Measurements from ENCODE around the gene TPCN1.

Gene TPCN1

GRCh38 chr12:113276946-113277500 is 55.8 kb downstream of the TPCN1 start:
- H2AK5ac ChIP-seq (ENCODE audit: low read depth, low read length): peak overlapping the region; percentile 85
- H3K9ac ChIP-seq (ENCODE audit: low read depth, low read length, poor library complexity): peak overlapping the region; percentile 70
- no peak overlapping the region for H4K8ac ChIP-seq (ENCODE audit: low read depth, low read length)
- no peak overlapping the region for H3K23ac ChIP-seq (ENCODE audit: low read depth, low read length, poor library complexity)
- H3K14ac ChIP-seq (ENCODE audit: low read length): no peak overlapping the region
- no peak overlapping the region for H2BK12ac ChIP-seq (ENCODE audit: low read length)
- H3K27me3 ChIP-seq (ENCODE audit: control insufficient read depth in 3 of 3, insufficient read depth in 3 of 3, low read depth in 1 of 3, low read length in 3 of 3): no peaks in the 10 kb centered on the region
- peaks cover 16 to 28% of the 10 kb centered on the region in 2 donors for H3K4me1 ChIP-seq (ENCODE audit: control insufficient read depth in 2 of 2, insufficient read depth in 1 of 2, low read depth in 1 of 2, low read length in 2 of 2)
- H3K4me2 ChIP-seq (ENCODE audit: insufficient read depth, low read length, poor library complexity, severe bottlenecking): no peak overlapping the region
- H2BK15ac ChIP-seq (ENCODE audit: low read length): no peak overlapping the region
- H3K4ac ChIP-seq (ENCODE audit: low read length): peak overlapping the region; percentile 44
- no peak overlapping the region for H3K18ac ChIP-seq (ENCODE audit: low read length)
- H3K36me3 ChIP-seq (replicated peaks in 1 of 2; ENCODE audit: control insufficient read depth in 2 of 2, insufficient read depth in 2 of 2, low read length in 2 of 2): peaks cover 0 to 2% of the 10 kb centered on the region in 2 donors
- peak overlapping the region; percentile 30 for H2BK5ac ChIP-seq (ENCODE audit: low read length)
- no peak overlapping the region for H3K4me3 ChIP-seq (ENCODE audit: low read length in 2 of 2)
- no CpG with 5 or more reads among the region's 10 CpGs for WGBS, 2 donors (ENCODE audit: extremely low coverage in 2 of 2, insufficient read length in 2 of 2, insufficient replicate concordance in 1 of 2)
- H4K91ac ChIP-seq (ENCODE audit: low read depth, low read length, poor library complexity): no peak overlapping the region
- H2AFZ ChIP-seq (ENCODE audit: low read length): no peak overlapping the region
- no peak overlapping the region for H3K27ac ChIP-seq (replicated peaks; ENCODE audit: low read length)
- H3K79me1 ChIP-seq (ENCODE audit: low read depth, low read length): peaks cover 2% of the 10 kb centered on the region
- no peaks in the 10 kb centered on the region for H3K9me3 ChIP-seq (replicated peaks in 1 of 2; ENCODE audit: control insufficient read depth in 2 of 2, insufficient read depth in 1 of 2, low read depth in 1 of 2, low read length in 2 of 2)
- DNase-seq (ENCODE audit: low spot score): no peak
- no peak overlapping the region for H2BK120ac ChIP-seq (ENCODE audit: low read depth, low read length)

GRCh38 chr12:113277511-113277910 is 56.2 kb downstream of the TPCN1 start:
- Histone ChIP-seq H3K27me3 (ENCODE audit: control insufficient read depth in 3 of 3, insufficient read depth in 3 of 3, low read depth in 1 of 3, low read length in 3 of 3) (no peaks in the 10 kb centered on the region), H4K8ac (ENCODE audit: low read depth, low read length) (no peak overlapping the region), H2BK12ac (ENCODE audit: low read length) (no peak overlapping the region), H3K27ac (replicated peaks; ENCODE audit: low read length) (no peak overlapping the region), H4K91ac (ENCODE audit: low read depth, low read length, poor library complexity) (no peak overlapping the region), H2AFZ (ENCODE audit: low read length) (no peak overlapping the region), H3K9ac (ENCODE audit: low read depth, low read length, poor library complexity) (no peak overlapping the region), H3K79me1 (ENCODE audit: low read depth, low read length) (peaks cover 2% of the 10 kb centered on the region), H2BK120ac (ENCODE audit: low read depth, low read length) (no peak overlapping the region), H3K23ac (ENCODE audit: low read depth, low read length, poor library complexity) (no peak overlapping the region), H3K36me3 (replicated peaks in 1 of 2; ENCODE audit: control insufficient read depth in 2 of 2, insufficient read depth in 2 of 2, low read length in 2 of 2) (peaks cover 0 to 2% of the 10 kb centered on the region in 2 donors), H3K9me3 (replicated peaks in 1 of 2; ENCODE audit: control insufficient read depth in 2 of 2, insufficient read depth in 1 of 2, low read depth in 1 of 2, low read length in 2 of 2) (no peaks in the 10 kb centered on the region), H3K18ac (ENCODE audit: low read length) (no peak overlapping the region), H3K4me1 (ENCODE audit: control insufficient read depth in 2 of 2, insufficient read depth in 1 of 2, low read depth in 1 of 2, low read length in 2 of 2) (peaks cover 13 to 23% of the 10 kb centered on the region in 2 donors), H3K4ac (ENCODE audit: low read length) (no peak overlapping the region), H3K4me2 (ENCODE audit: insufficient read depth, low read length, poor library complexity, severe bottlenecking) (no peak overlapping the region), H3K14ac (ENCODE audit: low read length) (no peak overlapping the region), H2BK5ac (ENCODE audit: low read length) (peak overlapping the region; percentile 30), H2BK15ac (ENCODE audit: low read length) (no peak overlapping the region), H3K4me3 (ENCODE audit: low read length in 2 of 2) (no peak overlapping the region), H2AK5ac (ENCODE audit: low read depth, low read length) (no peak overlapping the region)
- DNase-seq (ENCODE audit: low spot score): no peak
- WGBS, 2 donors (ENCODE audit: extremely low coverage in 2 of 2, insufficient read length in 2 of 2, insufficient replicate concordance in 1 of 2): no CpG with 5 or more reads among the region's 5 CpGs

- no peak for DNase-seq (ENCODE audit: low spot score)
- Histone ChIP-seq H3K36me3 (replicated peaks in 1 of 2; ENCODE audit: control insufficient read depth in 2 of 2, insufficient read depth in 2 of 2, low read length in 2 of 2) (peaks cover 0 to 2% of the 10 kb centered on the region in 2 donors), H2BK12ac (ENCODE audit: low read length) (no peak overlapping the region), H3K27ac (replicated peaks; ENCODE audit: low read length) (no peak overlapping the region), H3K4ac (ENCODE audit: low read length) (no peak overlapping the region), H3K79me1 (ENCODE audit: low read depth, low read length) (peaks cover 2% of the 10 kb centered on the region), H3K23ac (ENCODE audit: low read depth, low read length, poor library complexity) (no peak overlapping the region), H3K27me3 (ENCODE audit: control insufficient read depth in 3 of 3, insufficient read depth in 3 of 3, low read depth in 1 of 3, low read length in 3 of 3) (no peaks in the 10 kb centered on the region), H2AK5ac (ENCODE audit: low read depth, low read length) (no peak overlapping the region), H4K8ac (ENCODE audit: low read depth, low read length) (no peak overlapping the region), H3K4me3 (ENCODE audit: low read length in 2 of 2) (no peak overlapping the region), H3K18ac (ENCODE audit: low read length) (no peak overlapping the region), H2BK15ac (ENCODE audit: low read length) (no peak overlapping the region), H2BK120ac (ENCODE audit: low read depth, low read length) (no peak overlapping the region), H2AFZ (ENCODE audit: low read length) (no peak overlapping the region), H2BK5ac (ENCODE audit: low read length) (no peak overlapping the region), H3K4me1 (ENCODE audit: control insufficient read depth in 2 of 2, insufficient read depth in 1 of 2, low read depth in 1 of 2, low read length in 2 of 2) (peaks cover 7 to 17% of the 10 kb centered on the region in 2 donors), H4K91ac (ENCODE audit: low read depth, low read length, poor library complexity) (no peak overlapping the region), H3K14ac (ENCODE audit: low read length) (no peak overlapping the region), H3K9ac (ENCODE audit: low read depth, low read length, poor library complexity) (no peak overlapping the region), H3K9me3 (replicated peaks in 1 of 2; ENCODE audit: control insufficient read depth in 2 of 2, insufficient read depth in 1 of 2, low read depth in 1 of 2, low read length in 2 of 2) (no peaks in the 10 kb centered on the region), H3K4me2 (ENCODE audit: insufficient read depth, low read length, poor library complexity, severe bottlenecking) (no peak overlapping the region)
- no CpG with 5 or more reads among the region's 8 CpGs for WGBS, 2 donors (ENCODE audit: extremely low coverage in 2 of 2, insufficient read length in 2 of 2, insufficient replicate concordance in 1 of 2)
These were observed 56.9 kb downstream of the TPCN1 start for GRCh38 chr12:113278141-113278540.

- H3K23ac ChIP-seq (ENCODE audit: low read depth, low read length, poor library complexity): no peak overlapping the region
- peak overlapping the region; percentile 37 for H3K9ac ChIP-seq (ENCODE audit: low read depth, low read length, poor library complexity)
- H2BK15ac ChIP-seq (ENCODE audit: low read length): no peak overlapping the region
- H2BK120ac ChIP-seq (ENCODE audit: low read depth, low read length): no peak overlapping the region
- no peak overlapping the region for H2AK5ac ChIP-seq (ENCODE audit: low read depth, low read length)
- no peak overlapping the region for H3K4ac ChIP-seq (ENCODE audit: low read length)
- no peak overlapping the region for H4K91ac ChIP-seq (ENCODE audit: low read depth, low read length, poor library complexity)
- no peaks in the 10 kb centered on the region for H3K27me3 ChIP-seq (ENCODE audit: control insufficient read depth in 3 of 3, insufficient read depth in 3 of 3, low read depth in 1 of 3, low read length in 3 of 3)
- no peak overlapping the region for H2BK5ac ChIP-seq (ENCODE audit: low read length)
- H3K4me1 ChIP-seq (ENCODE audit: control insufficient read depth in 2 of 2, insufficient read depth in 1 of 2, low read depth in 1 of 2, low read length in 2 of 2): peaks cover 7 to 14% of the 10 kb centered on the region in 2 donors
- H3K9me3 ChIP-seq (replicated peaks in 1 of 2; ENCODE audit: control insufficient read depth in 2 of 2, insufficient read depth in 1 of 2, low read depth in 1 of 2, low read length in 2 of 2): no peaks in the 10 kb centered on the region
- H4K8ac ChIP-seq (ENCODE audit: low read depth, low read length): no peak overlapping the region
- H3K18ac ChIP-seq (ENCODE audit: low read length): no peak overlapping the region
- no peak overlapping the region for H2AFZ ChIP-seq (ENCODE audit: low read length)
- H3K27ac ChIP-seq (replicated peaks; ENCODE audit: low read length): no peak overlapping the region
- H3K36me3 ChIP-seq (replicated peaks in 1 of 2; ENCODE audit: control insufficient read depth in 2 of 2, insufficient read depth in 2 of 2, low read length in 2 of 2): peaks cover 0 to 2% of the 10 kb centered on the region in 2 donors
- no peak overlapping the region for H3K4me3 ChIP-seq (ENCODE audit: low read length in 2 of 2)
- WGBS, 2 donors (ENCODE audit: extremely low coverage in 2 of 2, insufficient read length in 2 of 2, insufficient replicate concordance in 1 of 2): no CpG with 5 or more reads among the region's 5 CpGs
- peak overlapping the region; percentile 47 for H3K14ac ChIP-seq (ENCODE audit: low read length)
- no peak overlapping the region for H2BK12ac ChIP-seq (ENCODE audit: low read length)
- no peak overlapping the region for H3K4me2 ChIP-seq (ENCODE audit: insufficient read depth, low read length, poor library complexity, severe bottlenecking)
- DNase-seq (ENCODE audit: low spot score): no peak
- peaks cover 2% of the 10 kb centered on the region for H3K79me1 ChIP-seq (ENCODE audit: low read depth, low read length)
These were observed 57.4 kb downstream of the TPCN1 start for GRCh38 chr12:113278633-113279032.
